Endodermal cell (in vitro differentiated cells): ENCODE data around the gene SNX4. TPM values are rescaled to one million over a fixed set of nuclear protein-coding genes. Genes with fewer than 3 reads are reported as not detected.

Experiments used
- DNase-seq: peaks from one replicate; pipeline ENCODE4 v3.0.0-alpha.2; 2017
- H3K27ac ChIP-seq: 2 replicates; pipeline ENCODE4 v1.5.1; 2013; ENCODE audit warnings: mild to moderate bottlenecking, low read depth, low read length, moderate library complexity
- H3K27me3 ChIP-seq: 2 replicates; pipeline ENCODE4 v1.6.1; 2013; ENCODE audit warnings: mild to moderate bottlenecking, low read length, moderate library complexity; ENCODE audit not compliant: insufficient read depth, control insufficient read depth, poor library complexity, severe bottlenecking
- H3K36me3 ChIP-seq: 2 replicates; pipeline ENCODE4 v1.7.0; 2013; ENCODE audit warnings: mild to moderate bottlenecking, low read length, moderate library complexity; ENCODE audit not compliant: control insufficient read depth, insufficient read depth
- H3K4me1 ChIP-seq: one replicate; pipeline ENCODE4 v1.7.0; 2013; ENCODE audit warnings: low read length; ENCODE audit not compliant: control insufficient read depth, insufficient read depth
- H3K4me3 ChIP-seq: 2 replicates; pipeline ENCODE4 v1.5.1; 2013; ENCODE audit warnings: mild to moderate bottlenecking, low read length, moderate library complexity
- H3K9ac ChIP-seq: 2 replicates; pipeline ENCODE4 v1.6.1; 2013; ENCODE audit warnings: mild to moderate bottlenecking, low read length, moderate library complexity; ENCODE audit not compliant: poor library complexity, severe bottlenecking; ENCODE audit errors: extremely low read depth
- H3K9me3 ChIP-seq: 2 replicates; pipeline ENCODE4 v1.6.1; 2013; ENCODE audit warnings: mild to moderate bottlenecking, low read length, moderate library complexity; ENCODE audit not compliant: control insufficient read depth
- H3K27ac Mint-ChIP-seq: 2 replicates; pipeline ENCODE4 v1.8.0; 2020; ENCODE audit warnings: mixed read lengths
- H3K27me3 Mint-ChIP-seq: 2 replicates; pipeline ENCODE4 v1.8.0; 2021; ENCODE audit warnings: mild to moderate bottlenecking, mixed read lengths; ENCODE audit not compliant: insufficient read depth
- H3K36me3 Mint-ChIP-seq: 2 replicates; pipeline ENCODE4 v1.8.0; 2020; ENCODE audit warnings: low read depth, mixed read lengths
- H3K4me1 Mint-ChIP-seq: 2 replicates; pipeline ENCODE4 v1.8.0; 2020; ENCODE audit warnings: mixed read lengths
- H3K4me3 Mint-ChIP-seq: 2 replicates; pipeline ENCODE4 v1.8.0; 2020; ENCODE audit warnings: mild to moderate bottlenecking, moderate library complexity, mixed read lengths
- H3K9me3 Mint-ChIP-seq: 2 replicates; pipeline ENCODE4 v1.8.0; 2020; ENCODE audit warnings: mild to moderate bottlenecking, mixed read lengths
- CTCF ChIP-seq: fragments of 200-600 bp; sonication (generic); conservative IDR thresholded peaks from 2 replicates; pipeline ENCODE4 v1.5.0; 2021; ENCODE audit warnings: antibody characterized with exemption, mild to moderate bottlenecking
- WGBS, 2 experiments: methylation state at CpG; one replicate each; pipeline versions ENCODE4 v1.1.5 to v1.1.7; 2013; ENCODE audit warnings: missing lambda C conversion rate in 2 of 2, mixed read lengths in 1 of 2; ENCODE audit not compliant: insufficient coverage in 1 of 2, insufficient read length in 1 of 2; 5-methylcytosine and 5-hydroxymethylcytosine counted together
- total RNA-seq, 2 donors: library from RNA; stranded (reverse); fragmentation: NEBNext Ultra II Directional in 1 of 2; extraction: Animal tissue kit (Norgen Biotek cat#: 25700) in 1 of 2; gene quantifications; 2 replicates in 1 of 2; 3 replicates in 1 of 2; pipeline ENCODE4 v1.2.1, GENCODE V29; 2021

Gene SNX4
- total RNA-seq, 2 donors from 2014 or later = 33.2 to 33.9 TPM

GRCh38 chr3:125513490-125514115 lies 6.4 kb downstream of the SNX4 start:
- Histone ChIP-seq H3K9ac (no peak overlapping the region), H3K9me3 (peaks cover 13% of the 10 kb centered on the region), H3K4me1 (no peaks in the 10 kb centered on the region), H3K27me3 (no peaks in the 10 kb centered on the region), H3K36me3 (peaks cover 56% of the 10 kb centered on the region), H3K27ac (no peak overlapping the region), H3K4me3 (no peak overlapping the region)
- Mint-ChIP-seq H3K27ac (no peak overlapping the region), H3K9me3 (no peaks in the 10 kb centered on the region), H3K4me1 (no peaks in the 10 kb centered on the region), H3K36me3 (peaks cover 35% of the 10 kb centered on the region), H3K4me3 (no peak overlapping the region), H3K27me3 (no peaks in the 10 kb centered on the region)
- DNase-seq = no peak
- no peak for TF ChIP-seq CTCF
- 97 to 100% methylated on average over 3 to 6 of the region's 6 CpGs for WGBS, 2 experiments

- Histone ChIP-seq H3K4me1 (no peaks in the 10 kb centered on the region), H3K4me3 (no peak overlapping the region), H3K36me3 (peaks cover 67% of the 10 kb centered on the region), H3K9me3 (peaks cover 16% of the 10 kb centered on the region), H3K27ac (no peak overlapping the region), H3K9ac (no peak overlapping the region), H3K27me3 (no peaks in the 10 kb centered on the region)
- DNase-seq = no peak
- H3K36me3 Mint-ChIP-seq = peaks cover 46% of the 10 kb centered on the region
- no peak overlapping the region for H3K27ac Mint-ChIP-seq
- no peaks in the 10 kb centered on the region for H3K9me3 Mint-ChIP-seq
- no peaks in the 10 kb centered on the region for H3K27me3 Mint-ChIP-seq
- H3K4me1 Mint-ChIP-seq = no peaks in the 10 kb centered on the region
- H3K4me3 Mint-ChIP-seq = no peak overlapping the region
- 97% methylated on average over 4 of the region's 4 CpGs; no CpG with 5 or more reads in 1 of the 2 experiments for WGBS, 2 experiments
- TF ChIP-seq CTCF = no peak
Measured at GRCh38 chr3:125512135-125512920, 7.7 kb downstream of the SNX4 start.

GRCh38 chr3:125511420-125512118 lies 8.4 kb downstream of the SNX4 start:
- Histone ChIP-seq H3K27ac (no peak overlapping the region), H3K4me1 (no peaks in the 10 kb centered on the region), H3K27me3 (no peaks in the 10 kb centered on the region), H3K4me3 (no peak overlapping the region), H3K36me3 (peaks cover 71% of the 10 kb centered on the region), H3K9me3 (peaks cover 16% of the 10 kb centered on the region), H3K9ac (no peak overlapping the region)
- no peak for DNase-seq
- H3K9me3 Mint-ChIP-seq = no peaks in the 10 kb centered on the region
- 100% methylated on average over 1 of the region's 1 CpG; no CpG with 5 or more reads in 1 of the 2 experiments for WGBS, 2 experiments
- H3K36me3 Mint-ChIP-seq = peaks cover 49% of the 10 kb centered on the region
- H3K27me3 Mint-ChIP-seq = no peaks in the 10 kb centered on the region
- H3K4me3 Mint-ChIP-seq = no peak overlapping the region
- no peak for TF ChIP-seq CTCF
- no peaks in the 10 kb centered on the region for H3K4me1 Mint-ChIP-seq
- no peak overlapping the region for H3K27ac Mint-ChIP-seq
